K562 (cell line): ENCODE results near the gene FAM53A. TPM values are rescaled to one million over a fixed set of nuclear protein-coding genes. Genes with fewer than 3 reads are reported as not detected.

Experiments used
- CCNT2 ChIP-seq: IDR thresholded peaks from 2 replicates; pipeline ENCODE4 v1.6.1; 2011; ENCODE audit warnings: borderline replicate concordance, low read depth, mild to moderate bottlenecking, moderate library complexity, mixed read lengths, low read length; ENCODE audit not compliant: insufficient read length; ENCODE audit errors: extremely low read depth
- CREM ChIP-seq: IDR thresholded peaks from 2 replicates; pipeline ENCODE4 v1.6.1; 2014; ENCODE audit warnings: antibody characterized with exemption, low read depth
- EP400 ChIP-seq: fragments of 450-650 bp; IDR thresholded peaks from 2 replicates; pipeline ENCODE4 v1.6.1; 2017; ENCODE audit warnings: antibody characterized with exemption, mild to moderate bottlenecking, moderate library complexity
- MBD2 ChIP-seq: sonication (generic); IDR thresholded peaks from 2 replicates; pipeline ENCODE4 v1.6.1; 2016; ENCODE audit warnings: low read depth, borderline replicate concordance
- NFYB ChIP-seq: IDR thresholded peaks from 2 replicates; pipeline ENCODE4 v1.6.1; 2011; ENCODE audit warnings: mild to moderate bottlenecking, moderate library complexity; ENCODE audit not compliant: insufficient read length; ENCODE audit errors: extremely low read depth
- ZNF253 ChIP-seq: fragments of 250-450 bp; sonication (Bioruptor Pico); conservative IDR thresholded peaks from 2 replicates; pipeline ENCODE4 v1.6.1; 2021; ENCODE audit warnings: mild to moderate bottlenecking
- polyA plus RNA-seq, 8 experiments: library from polyadenylated mRNA; depleted of rRNA in 4 of 8; stranded (reverse) in 5 of 8; unstranded in 3 of 8; fragments of >200 nt; fragmentation: Nextera tagmentation in 2 of 8; fragmentation: Illumina TruSeq in 1 of 8; extraction: Ambion mirVana in 2 of 8; extraction: Trizol in 1 of 8; gene quantifications; 2 replicates each; pipeline versions ENCODE4 v1.2.1 to v1.2.3, GENCODE V29; 2011 to 2014; ENCODE audit warnings: inconsistent platforms in 1 of 8, missing spikeins in 1 of 8
- total RNA-seq, 7 experiments: library from RNA; depleted of rRNA in 6 of 7; stranded (reverse); fragments of >200 nt in 6 of 7; fragmentation: Illumina TruSeq in 2 of 7; extraction: Trizol in 2 of 7; gene quantifications; 2 replicates each; pipeline versions ENCODE4 v1.2.1 to v1.2.3, GENCODE V29; 2011 to 2021; ENCODE audit warnings: low replicate concordance in 1 of 7
- TF ChIP-seq, protein P1 (sequence below), 2 experiments: fragments of 450-650 bp; formaldehyde crosslinking in 1 of 2; IDR thresholded peaks; 2 replicates each; pipeline versions ENCODE4 v1.4.0 to v1.6.1; 2014 to 2020; ENCODE audit warnings: mild to moderate bottlenecking in 2 of 2, borderline replicate concordance in 1 of 2, low read depth in 1 of 2
- TF ChIP-seq, protein P2 (sequence below): sonication (generic); formaldehyde crosslinking; IDR thresholded peaks from 2 replicates; pipeline ENCODE4 v1.8.0; 2022; ENCODE audit warnings: missing genetic modification reagents, mild to moderate bottlenecking, borderline replicate concordance
- TF ChIP-seq, protein P3 (sequence below), 3 experiments: fragments of 200-800 bp in 1 of 3; fragments of 250-450 bp in 1 of 3; fragments of 450-650 bp in 1 of 3; sonication (Bioruptor Pico) in 1 of 3; sonication (Bioruptor generic) in 1 of 3; formaldehyde crosslinking in 1 of 3; IDR thresholded peaks; 2 replicates each; pipeline versions ENCODE4 v1.6.1 to v1.8.0; 2016 to 2022; ENCODE audit warnings: mild to moderate bottlenecking in 2 of 3, missing genetic modification characterization in 2 of 3, missing compliant biosample characterization in 1 of 3, moderate library complexity in 1 of 3

The FAM53A gene
- total and polyA plus RNA-seq, 9 of the 15 experiments (the other 6 are each of a cell fraction or from before 2014, with no cell fraction given), result 0.53 to 2.7 (median 1.4) TPM; not detected in 2

DNA sequence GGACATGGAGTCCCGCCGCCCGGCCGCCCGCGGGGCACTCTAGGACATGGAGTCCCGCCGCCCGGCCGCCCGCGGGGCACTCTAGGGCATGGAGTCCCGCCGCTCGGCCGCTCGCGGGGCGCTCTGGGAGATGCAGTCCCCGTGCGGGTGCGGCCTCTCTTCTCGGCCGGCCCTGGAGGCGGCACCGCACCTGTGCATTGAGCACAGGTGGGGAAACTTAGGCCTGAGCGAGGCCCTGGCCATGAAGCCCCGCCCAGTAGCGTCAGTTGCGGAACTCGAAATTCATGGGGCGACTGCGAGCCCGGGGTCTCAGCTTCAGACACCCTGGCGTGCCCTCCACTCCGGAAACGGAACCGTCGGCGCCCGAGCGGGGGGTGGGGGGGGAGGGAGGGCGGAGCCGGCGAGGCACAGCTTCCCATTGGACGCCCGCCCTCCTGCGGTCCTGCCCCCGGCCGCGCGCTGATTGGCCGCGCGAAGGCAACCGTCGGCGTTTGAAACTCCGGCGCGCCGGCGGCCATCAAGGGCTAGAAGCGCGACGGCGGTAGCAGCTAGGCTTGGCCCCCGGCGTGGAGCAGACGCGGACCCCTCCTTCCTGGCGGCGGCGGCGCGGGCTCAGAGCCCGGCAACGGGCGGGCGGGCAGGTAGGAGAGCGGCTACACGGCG lies 37.0 kb upstream of the FAM53A start, which contains the start of the genes TACC3 and TMEM129 (continued):
- TF ChIP-seq, protein P1, sequence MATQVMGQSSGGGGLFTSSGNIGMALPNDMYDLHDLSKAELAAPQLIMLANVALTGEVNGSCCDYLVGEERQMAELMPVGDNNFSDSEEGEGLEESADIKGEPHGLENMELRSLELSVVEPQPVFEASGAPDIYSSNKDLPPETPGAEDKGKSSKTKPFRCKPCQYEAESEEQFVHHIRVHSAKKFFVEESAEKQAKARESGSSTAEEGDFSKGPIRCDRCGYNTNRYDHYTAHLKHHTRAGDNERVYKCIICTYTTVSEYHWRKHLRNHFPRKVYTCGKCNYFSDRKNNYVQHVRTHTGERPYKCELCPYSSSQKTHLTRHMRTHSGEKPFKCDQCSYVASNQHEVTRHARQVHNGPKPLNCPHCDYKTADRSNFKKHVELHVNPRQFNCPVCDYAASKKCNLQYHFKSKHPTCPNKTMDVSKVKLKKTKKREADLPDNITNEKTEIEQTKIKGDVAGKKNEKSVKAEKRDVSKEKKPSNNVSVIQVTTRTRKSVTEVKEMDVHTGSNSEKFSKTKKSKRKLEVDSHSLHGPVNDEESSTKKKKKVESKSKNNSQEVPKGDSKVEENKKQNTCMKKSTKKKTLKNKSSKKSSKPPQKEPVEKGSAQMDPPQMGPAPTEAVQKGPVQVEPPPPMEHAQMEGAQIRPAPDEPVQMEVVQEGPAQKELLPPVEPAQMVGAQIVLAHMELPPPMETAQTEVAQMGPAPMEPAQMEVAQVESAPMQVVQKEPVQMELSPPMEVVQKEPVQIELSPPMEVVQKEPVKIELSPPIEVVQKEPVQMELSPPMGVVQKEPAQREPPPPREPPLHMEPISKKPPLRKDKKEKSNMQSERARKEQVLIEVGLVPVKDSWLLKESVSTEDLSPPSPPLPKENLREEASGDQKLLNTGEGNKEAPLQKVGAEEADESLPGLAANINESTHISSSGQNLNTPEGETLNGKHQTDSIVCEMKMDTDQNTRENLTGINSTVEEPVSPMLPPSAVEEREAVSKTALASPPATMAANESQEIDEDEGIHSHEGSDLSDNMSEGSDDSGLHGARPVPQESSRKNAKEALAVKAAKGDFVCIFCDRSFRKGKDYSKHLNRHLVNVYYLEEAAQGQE (IDR thresholded peaks at IDR 0.05; ENCODE audit: borderline replicate concordance), result no peak
- TF ChIP-seq, protein P1 (CRISPR knock-in tag; IDR thresholded peaks at IDR 0.05; ENCODE audit: low read depth), result no peak
- TF ChIP-seq NFYB (peak; percentile 30), EP400 (peak; percentile 73), CREM (peak; percentile 91), MBD2 (0 out of 2 replicates have a peak, but pooled peaks have one; percentile 31), ZNF253 (CRISPR knock-in tag) (no peak), CCNT2 (peak; percentile 57)
- TF ChIP-seq, protein P2, sequence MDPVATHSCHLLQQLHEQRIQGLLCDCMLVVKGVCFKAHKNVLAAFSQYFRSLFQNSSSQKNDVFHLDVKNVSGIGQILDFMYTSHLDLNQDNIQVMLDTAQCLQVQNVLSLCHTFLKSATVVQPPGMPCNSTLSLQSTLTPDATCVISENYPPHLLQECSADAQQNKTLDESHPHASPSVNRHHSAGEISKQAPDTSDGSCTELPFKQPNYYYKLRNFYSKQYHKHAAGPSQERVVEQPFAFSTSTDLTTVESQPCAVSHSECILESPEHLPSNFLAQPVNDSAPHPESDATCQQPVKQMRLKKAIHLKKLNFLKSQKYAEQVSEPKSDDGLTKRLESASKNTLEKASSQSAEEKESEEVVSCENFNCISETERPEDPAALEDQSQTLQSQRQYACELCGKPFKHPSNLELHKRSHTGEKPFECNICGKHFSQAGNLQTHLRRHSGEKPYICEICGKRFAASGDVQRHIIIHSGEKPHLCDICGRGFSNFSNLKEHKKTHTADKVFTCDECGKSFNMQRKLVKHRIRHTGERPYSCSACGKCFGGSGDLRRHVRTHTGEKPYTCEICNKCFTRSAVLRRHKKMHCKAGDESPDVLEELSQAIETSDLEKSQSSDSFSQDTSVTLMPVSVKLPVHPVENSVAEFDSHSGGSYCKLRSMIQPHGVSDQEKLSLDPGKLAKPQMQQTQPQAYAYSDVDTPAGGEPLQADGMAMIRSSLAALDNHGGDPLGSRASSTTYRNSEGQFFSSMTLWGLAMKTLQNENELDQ, result no peak
- TF ChIP-seq, protein P3, sequence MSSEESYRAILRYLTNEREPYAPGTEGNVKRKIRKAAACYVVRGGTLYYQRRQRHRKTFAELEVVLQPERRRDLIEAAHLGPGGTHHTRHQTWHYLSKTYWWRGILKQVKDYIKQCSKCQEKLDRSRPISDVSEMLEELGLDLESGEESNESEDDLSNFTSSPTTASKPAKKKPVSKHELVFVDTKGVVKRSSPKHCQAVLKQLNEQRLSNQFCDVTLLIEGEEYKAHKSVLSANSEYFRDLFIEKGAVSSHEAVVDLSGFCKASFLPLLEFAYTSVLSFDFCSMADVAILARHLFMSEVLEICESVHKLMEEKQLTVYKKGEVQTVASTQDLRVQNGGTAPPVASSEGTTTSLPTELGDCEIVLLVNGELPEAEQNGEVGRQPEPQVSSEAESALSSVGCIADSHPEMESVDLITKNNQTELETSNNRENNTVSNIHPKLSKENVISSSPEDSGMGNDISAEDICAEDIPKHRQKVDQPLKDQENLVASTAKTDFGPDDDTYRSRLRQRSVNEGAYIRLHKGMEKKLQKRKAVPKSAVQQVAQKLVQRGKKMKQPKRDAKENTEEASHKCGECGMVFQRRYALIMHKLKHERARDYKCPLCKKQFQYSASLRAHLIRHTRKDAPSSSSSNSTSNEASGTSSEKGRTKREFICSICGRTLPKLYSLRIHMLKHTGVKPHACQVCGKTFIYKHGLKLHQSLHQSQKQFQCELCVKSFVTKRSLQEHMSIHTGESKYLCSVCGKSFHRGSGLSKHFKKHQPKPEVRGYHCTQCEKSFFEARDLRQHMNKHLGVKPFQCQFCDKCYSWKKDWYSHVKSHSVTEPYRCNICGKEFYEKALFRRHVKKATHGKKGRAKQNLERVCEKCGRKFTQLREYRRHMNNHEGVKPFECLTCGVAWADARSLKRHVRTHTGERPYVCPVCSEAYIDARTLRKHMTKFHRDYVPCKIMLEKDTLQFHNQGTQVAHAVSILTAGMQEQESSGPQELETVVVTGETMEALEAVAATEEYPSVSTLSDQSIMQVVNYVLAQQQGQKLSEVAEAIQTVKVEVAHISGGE (CRISPR knock-in tag; IDR thresholded peaks at IDR 0.05), result peak; percentile 86 to 98 (median 94); a peak in 5 of 6 replicates
